Esophagus muscularis mucosa (tissue), 3 donors: ENCODE measurements around the gene AGAP1.

Source experiments
- POLR2AphosphoS5 ChIP-seq, 2 donors: sonication (generic); formaldehyde crosslinking; IDR thresholded peaks; one replicate each; pipeline ENCODE4 v1.6.1; 2017; ENCODE audit warnings: antibody characterized with exemption in 2 of 2
- TF ChIP-seq, protein P1 (sequence below), 3 experiments: fragments of 200-600 bp in 2 of 3; fragments of 450-650 bp in 1 of 3; sonication (generic) in 2 of 3; IDR thresholded peaks; one replicate each; pipeline ENCODE4 v1.5.1; 2017 to 2019; ENCODE audit warnings: antibody characterized with exemption in 3 of 3, mild to moderate bottlenecking in 2 of 3, moderate library complexity in 1 of 3

DNA sequence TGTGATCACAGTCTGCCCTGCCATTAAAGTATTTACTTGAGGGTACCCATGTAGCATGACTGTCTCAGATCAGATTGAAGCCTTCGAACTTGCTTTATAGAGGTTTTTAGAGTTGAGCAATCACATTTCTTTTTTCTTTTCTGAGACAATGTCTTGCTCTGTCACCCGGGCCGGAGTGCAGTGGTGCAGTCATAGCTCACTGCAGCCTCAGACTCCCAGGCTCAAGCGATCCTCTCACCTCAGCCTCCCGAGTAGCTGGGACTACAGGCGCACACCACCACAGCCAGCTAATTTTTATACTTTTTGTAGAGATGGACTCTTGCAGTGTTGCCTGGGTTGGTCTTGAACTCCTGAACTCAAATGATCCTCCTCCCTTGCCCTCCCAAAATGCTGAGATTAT, 153.4 kb downstream of the AGAP1 start:
- TF ChIP-seq, protein P1, sequence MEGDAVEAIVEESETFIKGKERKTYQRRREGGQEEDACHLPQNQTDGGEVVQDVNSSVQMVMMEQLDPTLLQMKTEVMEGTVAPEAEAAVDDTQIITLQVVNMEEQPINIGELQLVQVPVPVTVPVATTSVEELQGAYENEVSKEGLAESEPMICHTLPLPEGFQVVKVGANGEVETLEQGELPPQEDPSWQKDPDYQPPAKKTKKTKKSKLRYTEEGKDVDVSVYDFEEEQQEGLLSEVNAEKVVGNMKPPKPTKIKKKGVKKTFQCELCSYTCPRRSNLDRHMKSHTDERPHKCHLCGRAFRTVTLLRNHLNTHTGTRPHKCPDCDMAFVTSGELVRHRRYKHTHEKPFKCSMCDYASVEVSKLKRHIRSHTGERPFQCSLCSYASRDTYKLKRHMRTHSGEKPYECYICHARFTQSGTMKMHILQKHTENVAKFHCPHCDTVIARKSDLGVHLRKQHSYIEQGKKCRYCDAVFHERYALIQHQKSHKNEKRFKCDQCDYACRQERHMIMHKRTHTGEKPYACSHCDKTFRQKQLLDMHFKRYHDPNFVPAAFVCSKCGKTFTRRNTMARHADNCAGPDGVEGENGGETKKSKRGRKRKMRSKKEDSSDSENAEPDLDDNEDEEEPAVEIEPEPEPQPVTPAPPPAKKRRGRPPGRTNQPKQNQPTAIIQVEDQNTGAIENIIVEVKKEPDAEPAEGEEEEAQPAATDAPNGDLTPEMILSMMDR (IDR thresholded peaks at IDR 0.05) = no peak
- TF ChIP-seq POLR2AphosphoS5 (IDR thresholded peaks at IDR 0.05) = no peak
